ENCODE data around the gene AVP.

GRCh38 chr20:3119044-3119443, 34.5 kb upstream of the AVP start:
- TF ChIP-seq CTCF (IDR thresholded peaks at IDR 0.05) (no peak), POLR2A (IDR thresholded peaks at IDR 0.05) (no peak)

Data from Peyer's patch (tissue), 4 donors.